K562 (cell line): ENCODE data around the gene ZBTB32. TPM values are rescaled to one million over a fixed set of nuclear protein-coding genes. Genes with fewer than 3 reads are reported as not detected.

Experiments used
- ARID3B ChIP-seq: fragments of 250-450 bp; sonication (Bioruptor Pico); IDR thresholded peaks from 2 replicates; pipeline ENCODE4 v1.4.0; 2020; ENCODE audit warnings: borderline replicate concordance
- KLF16 ChIP-seq: IDR thresholded peaks from 2 replicates; pipeline ENCODE4 v1.6.1; 2016; ENCODE audit warnings: antibody characterized with exemption
- RBM14 ChIP-seq: fragments of 200-400 bp; formaldehyde crosslinking; IDR thresholded peaks from 2 replicates; pipeline ENCODE4 v1.6.1; 2018; ENCODE audit warnings: low read depth, mild to moderate bottlenecking, low read length, moderate library complexity, borderline replicate concordance; ENCODE audit not compliant: insufficient read depth
- ZMIZ1 ChIP-seq, 2 experiments: fragments of 150-350 bp in 1 of 2; IDR thresholded peaks; 2 replicates each; pipeline ENCODE4 v1.6.1; 2012 to 2016; ENCODE audit warnings: low read depth in 2 of 2, low read length in 2 of 2, mild to moderate bottlenecking in 1 of 2, moderate library complexity in 1 of 2
- ZNF318 ChIP-seq, 2 experiments: fragments of 450-650 bp; IDR thresholded peaks; 2 replicates each; pipeline ENCODE4 v1.6.1; 2016; ENCODE audit warnings: mild to moderate bottlenecking in 2 of 2, borderline replicate concordance in 1 of 2, low read depth in 1 of 2, moderate library complexity in 1 of 2
- ZNF589 ChIP-seq: fragments of 200-800 bp; sonication (Bioruptor generic); IDR thresholded peaks from 2 replicates; pipeline ENCODE4 v1.6.1; 2016; ENCODE audit warnings: low read depth, missing genetic modification characterization, missing compliant biosample characterization
- polyA plus RNA-seq, 8 experiments: library from polyadenylated mRNA; depleted of rRNA in 4 of 8; stranded (reverse) in 5 of 8; unstranded in 3 of 8; fragments of >200 nt; fragmentation: Nextera tagmentation in 2 of 8; fragmentation: Illumina TruSeq in 1 of 8; extraction: Ambion mirVana in 2 of 8; extraction: Trizol in 1 of 8; gene quantifications; 2 replicates each; pipeline versions ENCODE4 v1.2.1 to v1.2.3, GENCODE V29; 2011 to 2014; ENCODE audit warnings: inconsistent platforms in 1 of 8, missing spikeins in 1 of 8
- total RNA-seq, 7 experiments: library from RNA; depleted of rRNA in 6 of 7; stranded (reverse); fragments of >200 nt in 6 of 7; fragmentation: Illumina TruSeq in 2 of 7; extraction: Trizol in 2 of 7; gene quantifications; 2 replicates each; pipeline versions ENCODE4 v1.2.1 to v1.2.3, GENCODE V29; 2011 to 2021; ENCODE audit warnings: low replicate concordance in 1 of 7
- TF ChIP-seq, protein P1 (sequence below): fragments of 250-450 bp; sonication (Bioruptor Pico); IDR thresholded peaks from 2 replicates; pipeline ENCODE4 v1.4.0; 2020; ENCODE audit warnings: mild to moderate bottlenecking, moderate library complexity
- TF ChIP-seq, protein P2 (sequence below): sonication (generic); IDR thresholded peaks from 2 replicates; pipeline ENCODE4 v1.6.1; 2016

The ZBTB32 gene
- total and polyA plus RNA-seq, 9 of the 15 experiments (the other 6 are each of a cell fraction or from before 2014, with no cell fraction given), result 0.20 TPM; not detected in 8

DNA sequence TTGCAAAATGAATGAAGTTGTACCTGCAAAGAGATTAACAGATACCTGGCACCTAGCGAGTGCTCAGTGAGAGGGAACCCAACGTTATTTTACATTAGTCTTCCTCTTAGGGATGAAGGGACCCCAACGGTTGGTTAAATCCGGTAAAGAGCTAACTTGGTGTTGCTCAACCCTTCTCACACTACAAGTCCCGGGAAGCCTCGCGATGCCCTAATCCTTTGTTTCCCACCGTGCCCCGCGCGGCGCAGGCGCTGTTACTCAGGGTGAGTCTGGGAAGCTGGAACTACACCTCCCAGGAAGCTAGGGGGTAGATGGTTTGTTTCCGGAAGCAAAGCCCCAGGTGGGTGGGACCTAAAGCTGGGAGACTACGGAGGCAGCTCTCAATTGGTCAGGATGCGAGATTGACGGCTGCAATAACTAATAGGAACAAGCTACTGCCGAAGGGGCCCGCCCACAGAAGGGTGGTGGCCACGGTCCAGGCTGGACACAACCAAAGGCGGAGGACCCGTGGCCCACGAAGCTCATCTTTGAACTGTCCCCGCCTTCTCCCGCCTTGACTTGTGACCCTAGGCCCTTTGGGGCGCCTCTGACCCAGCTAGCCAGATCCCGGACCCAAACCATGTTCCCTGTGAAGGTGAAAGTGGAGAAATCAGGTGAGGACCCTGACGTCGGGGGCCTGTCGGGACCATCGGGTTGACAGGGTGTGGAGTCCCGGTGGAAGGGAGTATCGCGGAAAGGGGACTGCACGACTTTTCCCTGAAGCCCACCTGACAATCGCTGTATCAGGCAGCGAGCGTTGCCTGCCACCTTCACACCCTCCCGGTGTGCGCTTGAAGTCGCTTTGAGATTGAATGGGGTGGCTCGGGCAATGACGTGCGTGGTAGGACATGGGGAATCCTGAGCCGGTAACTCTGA lies 44.0 kb downstream of the ZBTB32 start, which contains the start of gene LIN37 (continued):
- TF ChIP-seq ZNF318 (IDR thresholded peaks at IDR 0.05; ENCODE audit: borderline replicate concordance in 1 of 2, low read depth in 1 of 2) (no peak), ARID3B (CRISPR knock-in tag) (no peak), KLF16 (no peak), RBM14 (no peak), ZMIZ1 (IDR thresholded peaks at IDR 0.05; ENCODE audit: low read depth in 2 of 2, low read length in 2 of 2) (no peak), ZNF589 (CRISPR knock-in tag) (no peak)
- TF ChIP-seq, protein P1, sequence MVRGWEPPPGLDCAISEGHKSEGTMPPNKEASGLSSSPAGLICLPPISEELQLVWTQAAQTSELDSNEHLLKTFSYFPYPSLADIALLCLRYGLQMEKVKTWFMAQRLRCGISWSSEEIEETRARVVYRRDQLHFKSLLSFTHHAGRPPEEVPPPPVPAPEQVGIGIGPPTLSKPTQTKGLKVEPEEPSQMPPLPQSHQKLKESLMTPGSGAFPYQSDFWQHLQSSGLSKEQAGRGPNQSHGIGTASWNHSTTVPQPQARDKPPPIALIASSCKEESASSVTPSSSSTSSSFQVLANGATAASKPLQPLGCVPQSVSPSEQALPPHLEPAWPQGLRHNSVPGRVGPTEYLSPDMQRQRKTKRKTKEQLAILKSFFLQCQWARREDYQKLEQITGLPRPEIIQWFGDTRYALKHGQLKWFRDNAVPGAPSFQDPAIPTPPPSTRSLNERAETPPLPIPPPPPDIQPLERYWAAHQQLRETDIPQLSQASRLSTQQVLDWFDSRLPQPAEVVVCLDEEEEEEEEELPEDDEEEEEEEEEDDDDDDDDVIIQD, result no peak
- TF ChIP-seq, protein P2, sequence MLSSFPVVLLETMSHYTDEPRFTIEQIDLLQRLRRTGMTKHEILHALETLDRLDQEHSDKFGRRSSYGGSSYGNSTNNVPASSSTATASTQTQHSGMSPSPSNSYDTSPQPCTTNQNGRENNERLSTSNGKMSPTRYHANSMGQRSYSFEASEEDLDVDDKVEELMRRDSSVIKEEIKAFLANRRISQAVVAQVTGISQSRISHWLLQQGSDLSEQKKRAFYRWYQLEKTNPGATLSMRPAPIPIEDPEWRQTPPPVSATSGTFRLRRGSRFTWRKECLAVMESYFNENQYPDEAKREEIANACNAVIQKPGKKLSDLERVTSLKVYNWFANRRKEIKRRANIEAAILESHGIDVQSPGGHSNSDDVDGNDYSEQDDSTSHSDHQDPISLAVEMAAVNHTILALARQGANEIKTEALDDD, result peak; percentile 87
